ENCODE data around the gene SLC25A19.
"Not testable (repeated sequence)": the region's sequence is repeated elsewhere in the genome, so short reads cannot be mapped to it uniquely, and the experiment has no call there.

Gene SLC25A19

DNA sequence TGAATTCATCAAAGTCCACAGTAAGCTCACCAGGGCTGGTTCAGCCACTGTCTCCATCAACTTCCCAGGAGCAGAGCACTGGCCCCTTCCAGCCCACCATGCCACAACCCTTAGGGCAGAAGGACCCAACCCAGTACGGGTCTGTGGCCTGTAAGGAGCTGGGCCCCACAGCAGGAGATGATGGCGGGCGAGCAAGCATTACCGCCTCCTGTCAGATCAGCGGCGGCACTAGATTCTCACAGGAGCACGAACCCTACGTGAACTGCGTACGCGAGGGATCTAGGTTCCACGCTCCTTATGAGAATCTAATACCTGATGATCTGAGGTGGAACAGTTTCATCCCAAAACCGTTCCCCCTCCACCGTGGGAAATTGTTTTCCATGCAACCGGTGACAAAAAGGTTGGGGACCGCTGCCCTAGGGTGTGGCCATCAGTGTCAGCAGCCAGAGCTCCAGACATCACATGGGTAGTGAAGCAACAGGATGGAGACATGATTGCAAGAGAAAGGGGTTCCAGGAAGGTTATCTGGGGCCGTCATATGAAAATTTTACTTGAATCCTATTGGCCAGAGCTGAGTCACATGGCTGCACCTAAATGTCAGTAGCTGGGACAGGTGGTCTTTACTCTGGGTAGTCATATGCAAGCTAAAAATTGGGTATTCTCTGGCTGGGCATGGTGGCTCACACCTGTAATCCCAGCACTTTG, 12.4 kb upstream of the SLC25A19 start:
- peak; percentile 67 to 83 (median 81) for DNase-seq

DNA sequence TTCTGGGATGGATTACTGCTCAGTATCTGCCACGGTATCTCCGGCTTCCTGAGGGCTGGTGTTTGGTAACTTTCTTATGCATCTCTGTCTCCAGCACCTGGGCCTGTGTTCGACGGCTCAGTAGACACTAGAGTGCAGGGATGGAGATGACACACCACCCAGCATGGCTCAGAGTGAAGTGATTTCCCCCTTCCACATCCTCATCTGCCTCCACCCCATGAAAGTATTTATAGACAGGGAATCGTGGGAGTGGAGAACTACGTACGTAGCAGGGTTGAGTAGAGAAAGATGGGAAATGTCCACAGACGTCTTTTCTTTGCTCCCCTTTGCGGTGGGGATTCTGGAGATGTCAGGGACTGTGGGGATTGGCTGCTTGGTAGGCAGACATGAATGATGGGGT, 11.8 kb upstream of the SLC25A19 start:
- DNase-seq = peak; percentile 77 to 91 (median 85)

DNA sequence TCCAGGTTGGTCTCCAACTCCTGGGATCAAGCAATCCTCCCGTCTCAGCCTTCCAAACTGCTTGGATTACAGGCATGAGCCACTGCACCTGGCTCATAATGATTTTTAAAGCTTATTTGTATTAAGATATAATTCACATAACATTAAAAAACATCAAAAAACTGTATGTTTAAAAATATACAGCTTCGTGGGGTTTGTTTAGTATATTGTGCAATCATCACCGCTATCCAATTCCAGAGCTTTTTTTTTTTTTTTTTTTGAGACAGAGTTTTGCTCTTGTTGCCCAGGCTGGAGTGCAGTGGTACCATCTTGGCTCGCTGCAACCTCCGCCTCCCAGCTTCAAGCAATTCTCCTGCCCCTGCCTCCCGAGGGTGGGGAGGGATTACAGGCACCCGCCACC, 11.0 kb upstream of the SLC25A19 start:
- no peak for DNase-seq

DNA sequence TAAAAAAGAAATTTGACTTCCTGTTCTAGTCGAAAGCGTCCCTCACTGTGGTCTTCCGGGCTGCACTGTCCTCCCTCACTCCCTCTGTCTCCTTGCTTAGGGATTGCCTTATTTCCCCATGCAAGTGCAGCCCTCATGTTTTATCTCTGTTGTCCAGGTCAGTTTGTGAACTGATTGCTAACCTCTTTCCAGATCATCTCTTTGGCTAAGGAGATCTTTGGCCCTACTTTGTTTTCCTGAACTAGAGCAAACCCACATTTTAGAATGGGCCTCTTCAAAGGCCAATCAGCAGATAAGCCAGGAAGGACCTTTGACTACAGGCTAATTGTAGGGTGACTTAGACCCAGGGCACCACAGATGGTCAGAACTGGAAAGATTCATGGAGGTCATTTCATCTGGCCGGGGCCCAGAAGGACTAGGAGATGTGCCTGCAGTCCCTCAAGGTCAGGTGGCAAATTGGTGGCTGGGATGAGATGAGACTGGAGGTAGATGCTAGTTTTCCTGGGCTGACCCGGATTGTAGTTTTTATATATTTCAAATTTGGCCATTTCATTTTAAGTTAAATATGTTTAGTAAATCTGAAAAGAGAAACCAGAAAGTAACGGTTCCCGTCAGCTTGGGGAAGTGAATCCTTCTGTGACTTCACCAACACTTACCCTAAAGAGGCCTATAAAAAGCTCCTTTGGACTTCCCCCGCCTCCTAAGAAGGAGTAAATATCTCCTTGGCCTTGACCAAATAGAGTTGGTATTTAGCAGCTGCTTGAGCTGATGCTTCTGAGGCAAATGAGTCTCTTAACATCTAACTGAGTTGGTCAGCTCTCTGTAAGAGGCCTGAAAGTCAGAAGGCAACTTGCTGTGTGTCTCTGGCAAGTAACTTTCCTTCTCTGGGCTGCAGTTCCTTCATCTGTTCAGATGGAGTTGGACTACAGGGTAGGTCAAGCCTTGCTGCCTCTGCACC, 6.2 kb upstream of the SLC25A19 start:
- peak; percentile 85 to 95 (median 90) for DNase-seq

DNA sequence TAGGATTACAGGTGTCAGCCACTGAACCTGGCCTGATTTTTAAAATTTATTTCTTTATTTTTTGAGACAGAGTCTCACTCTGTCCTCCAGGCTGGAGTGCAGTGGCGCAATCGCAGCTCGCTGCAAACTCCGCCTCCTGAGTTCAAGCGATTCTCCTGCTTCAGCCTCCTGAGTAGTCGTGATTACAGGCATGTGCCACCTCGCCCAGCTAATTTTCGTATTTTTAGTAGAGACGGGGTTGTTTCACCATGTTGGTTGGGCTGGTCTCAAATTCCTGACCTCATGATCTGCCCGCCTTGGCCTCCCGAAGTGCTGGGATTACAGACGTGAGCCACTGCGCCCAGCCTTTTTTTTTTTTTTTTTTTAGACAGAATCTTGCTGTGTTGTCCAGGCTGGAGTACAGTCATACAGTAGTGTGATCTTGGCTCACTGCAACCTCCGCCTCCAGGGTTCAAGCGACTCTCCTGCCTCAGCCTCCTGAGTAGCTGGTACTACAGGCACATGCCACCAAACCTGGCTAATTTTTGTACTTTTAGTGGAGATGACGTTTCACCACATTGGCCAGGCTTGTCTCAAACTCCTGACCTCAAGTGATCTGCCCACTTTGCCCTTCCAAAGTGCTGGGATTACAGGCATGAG, 3.7 kb upstream of the SLC25A19 start:
- peak; percentile 79 to 86 (median 84) for DNase-seq

DNA sequence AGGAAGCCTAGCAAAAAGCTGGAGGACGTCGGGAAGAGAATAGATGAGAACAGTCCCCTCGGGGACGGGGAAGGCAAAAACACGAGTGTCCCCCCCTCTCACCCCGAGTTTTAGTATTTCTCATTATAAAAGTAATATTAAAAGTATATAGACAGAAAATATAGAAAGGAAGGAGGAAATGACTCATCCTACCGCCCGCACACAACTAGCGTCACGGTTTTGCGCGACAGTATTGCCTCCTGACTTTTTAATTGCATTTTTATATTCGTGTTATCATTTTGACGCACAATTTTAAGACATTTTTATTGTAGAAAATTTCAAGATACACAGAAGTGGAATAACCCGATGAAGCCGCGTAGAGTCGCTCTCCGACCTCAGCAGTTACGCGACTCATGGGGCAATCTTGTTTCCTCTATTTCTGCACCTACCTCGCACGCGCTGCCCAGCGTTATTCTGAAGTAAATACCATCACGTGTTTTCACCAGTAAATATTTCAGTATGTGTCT, 652 bp upstream of the SLC25A19 start:
- DNase-seq = peak; percentile 93 to 96 (median 94)

DNA sequence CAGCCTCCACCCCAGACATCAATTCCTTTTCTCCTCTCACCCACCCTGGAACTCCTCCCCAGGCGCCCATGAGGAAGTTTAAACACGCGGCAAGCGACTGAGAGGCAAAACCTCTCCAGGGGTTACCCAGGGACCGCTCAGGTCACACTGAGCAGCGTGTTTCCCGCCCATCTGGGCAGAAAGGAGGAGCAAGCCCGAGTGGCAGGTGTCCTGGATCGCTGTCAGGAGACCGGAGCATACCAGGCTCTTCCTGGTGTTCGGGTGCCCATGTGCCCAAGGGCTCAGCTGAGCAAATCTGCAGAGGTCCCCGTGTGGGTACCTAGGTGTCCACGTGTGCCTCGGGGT, 491 bp downstream of the SLC25A19 start:
- peak; percentile 72 to 76 (median 73) for DNase-seq

DNA sequence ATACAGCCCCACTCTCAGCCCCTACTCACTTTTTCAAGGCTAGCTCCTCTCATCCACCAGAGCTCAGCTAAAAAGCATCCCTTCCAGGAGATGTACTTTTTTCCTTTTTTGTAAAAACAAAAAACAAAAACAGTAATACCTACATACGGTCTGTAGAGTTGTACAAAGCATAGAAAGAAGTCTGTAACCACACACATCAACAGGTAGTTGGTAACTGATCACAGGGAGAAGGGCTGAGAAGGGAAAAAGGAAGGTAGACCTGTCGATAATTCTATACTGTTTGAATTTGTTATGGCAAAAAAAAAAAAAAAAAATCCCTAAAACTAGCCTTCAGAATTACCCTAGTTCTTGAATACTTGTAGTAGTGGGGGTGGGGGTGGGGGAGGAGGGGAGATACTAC, 874 bp downstream of the SLC25A19 start:
- no peak for DNase-seq

DNA sequence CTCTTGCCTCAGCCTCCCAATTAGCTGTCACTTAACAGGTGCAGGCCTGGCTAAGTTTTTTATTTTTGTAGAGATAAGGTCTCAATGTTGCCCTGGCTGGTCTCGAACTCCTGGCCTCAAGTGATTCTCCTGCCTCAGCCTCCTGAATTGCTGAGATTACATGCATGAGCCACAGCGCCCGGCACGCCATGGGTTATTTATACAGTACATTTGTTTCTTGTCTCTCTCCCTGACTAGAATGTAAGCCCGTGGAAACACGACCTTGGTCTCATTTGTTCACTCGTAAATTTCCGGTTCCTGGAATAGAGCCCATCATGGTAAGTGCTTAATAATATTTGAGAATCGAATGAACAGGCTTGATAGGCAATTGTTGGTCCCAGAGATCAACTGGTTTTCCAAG, 2.0 kb downstream of the SLC25A19 start:
- no peak for DNase-seq

DNA sequence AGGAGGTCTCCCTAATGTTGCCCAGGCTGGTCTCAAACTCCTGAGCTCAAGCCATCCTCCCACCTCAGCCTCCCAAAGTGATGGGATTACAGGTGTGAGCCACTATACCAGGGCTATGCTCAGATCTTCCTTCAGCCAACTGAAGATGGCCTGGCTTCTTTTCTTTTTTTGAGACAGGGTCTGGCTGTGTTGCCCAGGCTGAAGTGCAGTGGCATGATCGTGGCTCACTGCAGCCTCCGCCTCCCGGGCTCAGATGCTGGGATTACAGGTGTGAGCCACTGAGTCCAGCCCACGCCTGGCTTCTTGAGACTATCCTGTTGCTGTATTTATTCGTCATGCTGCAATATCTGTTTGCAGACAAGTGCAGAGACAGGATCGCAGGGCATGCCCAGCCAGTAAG, 4.1 kb downstream of the SLC25A19 start:
- DNase-seq = no peak

DNA sequence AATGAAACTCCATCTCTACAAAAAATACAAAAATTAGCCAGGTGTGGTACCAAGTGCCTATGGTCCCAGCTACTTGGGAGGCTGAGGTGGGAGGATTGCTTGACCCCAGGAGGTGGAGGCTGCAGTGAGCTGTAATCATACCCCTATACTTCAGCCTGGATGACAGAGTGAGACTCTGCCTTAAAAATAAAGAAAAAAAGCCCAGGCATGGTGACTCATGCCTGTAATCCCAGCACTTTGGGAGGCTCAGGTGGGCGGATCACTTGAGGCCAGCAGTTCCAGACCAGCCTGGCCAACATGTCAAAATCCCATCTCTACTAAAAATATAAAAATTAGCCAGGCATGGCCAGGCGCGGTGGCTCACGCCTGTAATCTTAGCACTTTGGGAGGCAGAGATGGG, 9.0 kb downstream of the SLC25A19 start:
- not testable (repeated sequence) for DNase-seq

DNA sequence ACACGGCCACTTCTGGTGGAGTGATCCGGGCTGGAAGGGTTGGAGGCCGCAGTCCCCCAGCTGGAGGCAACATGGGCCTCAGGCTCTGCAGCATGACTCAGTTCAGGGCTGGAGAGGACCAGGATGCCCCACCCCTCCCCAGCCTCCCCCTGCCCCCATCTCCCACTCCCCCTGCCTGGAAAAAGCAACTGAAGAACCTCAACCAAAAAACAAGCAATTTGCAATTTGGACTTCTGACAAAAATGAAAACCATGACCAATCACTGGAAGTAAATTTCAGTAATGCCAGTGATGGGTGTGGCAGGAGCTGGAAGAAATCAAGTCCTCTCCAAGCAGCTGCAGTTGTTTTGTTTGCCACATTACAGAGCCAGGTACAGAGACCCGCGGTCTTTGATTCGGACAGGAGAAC, 11.6 kb downstream of the SLC25A19 start:
- no peak for DNase-seq

DNA sequence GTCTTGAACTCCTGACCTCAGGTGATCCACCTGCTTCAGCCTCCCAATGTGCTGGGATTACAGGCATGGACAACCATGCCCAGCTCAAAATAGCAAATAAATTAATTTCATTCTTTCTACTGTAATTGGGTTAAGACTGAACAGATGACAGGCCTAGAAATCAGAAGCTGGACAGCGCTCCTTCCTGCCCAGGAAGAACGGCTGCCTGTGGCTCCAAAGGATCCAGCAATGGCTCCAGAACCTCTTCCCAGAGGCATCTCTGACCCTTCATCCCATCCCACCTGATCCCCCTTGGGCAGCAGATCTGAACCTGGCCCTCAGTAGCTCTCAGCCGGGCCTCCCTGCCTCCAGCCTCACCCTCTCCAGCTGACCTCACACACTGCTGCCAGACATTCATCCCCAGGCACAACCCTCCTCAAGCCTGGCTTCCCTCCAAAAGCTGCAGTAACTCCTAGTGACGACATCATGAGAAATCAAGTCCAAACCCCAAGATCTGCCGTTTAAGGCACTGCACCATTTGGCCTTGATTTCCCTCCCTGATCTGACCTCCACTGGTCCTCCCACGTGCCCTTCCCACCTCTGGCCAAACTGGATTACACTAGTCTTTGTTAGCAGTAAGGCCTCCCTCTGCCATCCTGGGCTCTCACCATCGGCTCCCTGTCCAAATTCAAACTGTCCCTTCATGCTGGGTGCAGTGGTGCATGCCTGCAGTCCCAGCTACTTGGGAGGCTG, 15.1 kb downstream of the SLC25A19 start:
- peak; percentile 40 to 73 (median 52) for DNase-seq

DNA sequence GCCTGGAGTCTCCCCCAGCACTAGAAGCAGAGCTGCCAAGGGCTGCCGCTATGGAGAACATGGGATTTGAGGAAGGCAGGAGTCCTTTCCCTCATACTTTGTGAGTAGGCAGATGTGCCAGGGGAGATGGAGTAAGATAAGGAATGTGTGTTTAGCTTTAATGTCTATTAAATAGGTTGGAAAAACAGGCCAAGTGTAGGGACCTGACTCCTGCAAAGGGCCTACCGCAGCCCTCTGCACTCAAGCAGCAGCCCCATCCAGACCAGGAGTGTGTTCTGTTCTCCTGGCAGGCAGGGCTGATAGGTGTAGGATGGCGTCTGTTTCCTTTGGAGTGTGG, 16.4 kb downstream of the SLC25A19 start:
- DNase-seq = no peak

DNA sequence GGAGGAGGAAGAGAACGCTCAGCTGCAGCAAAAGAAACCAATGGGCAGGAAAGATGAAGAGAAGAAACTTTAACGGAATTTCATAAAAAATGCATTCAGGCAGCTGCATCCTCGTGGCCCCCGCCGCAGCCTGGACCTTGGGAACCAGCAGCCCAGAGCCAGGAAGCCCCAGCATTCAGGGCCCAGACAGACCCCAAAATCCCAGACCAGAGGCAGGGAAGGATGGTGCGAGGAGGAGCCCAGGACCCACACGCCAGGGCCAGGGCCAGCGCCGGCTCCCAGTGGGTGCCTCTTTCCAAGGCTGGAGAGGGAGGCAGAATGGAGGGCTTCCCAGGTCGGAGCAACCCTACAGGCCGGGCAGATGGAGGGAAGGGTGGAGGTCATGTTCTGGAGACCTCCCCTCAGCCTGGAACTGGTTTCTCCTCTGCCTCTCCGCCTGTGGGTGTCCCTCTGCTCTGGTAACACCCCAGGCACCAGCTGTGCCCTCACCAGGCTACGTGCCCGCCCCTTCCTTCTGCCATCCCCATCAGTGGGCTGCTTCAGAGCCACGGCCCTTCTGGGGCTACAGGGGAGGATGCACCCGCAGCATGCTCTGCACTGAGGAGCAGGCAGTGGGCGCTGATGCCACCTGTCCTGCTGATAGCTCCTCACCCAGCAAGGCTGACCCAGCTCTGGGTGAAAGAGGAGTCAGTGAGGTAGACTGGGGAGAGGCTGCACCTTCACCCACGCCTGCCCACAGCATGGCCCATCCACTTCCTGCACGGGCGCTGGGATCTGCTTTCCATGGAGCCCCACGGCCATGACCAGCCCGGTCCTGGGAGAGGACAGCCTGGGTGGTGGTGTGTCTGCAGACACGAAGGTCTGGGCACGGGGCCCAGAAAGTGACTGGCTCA, 17.0 kb downstream of the SLC25A19 start:
- peak in 2 of 4 experiments; percentile 14 to 37 for DNase-seq

DNA sequence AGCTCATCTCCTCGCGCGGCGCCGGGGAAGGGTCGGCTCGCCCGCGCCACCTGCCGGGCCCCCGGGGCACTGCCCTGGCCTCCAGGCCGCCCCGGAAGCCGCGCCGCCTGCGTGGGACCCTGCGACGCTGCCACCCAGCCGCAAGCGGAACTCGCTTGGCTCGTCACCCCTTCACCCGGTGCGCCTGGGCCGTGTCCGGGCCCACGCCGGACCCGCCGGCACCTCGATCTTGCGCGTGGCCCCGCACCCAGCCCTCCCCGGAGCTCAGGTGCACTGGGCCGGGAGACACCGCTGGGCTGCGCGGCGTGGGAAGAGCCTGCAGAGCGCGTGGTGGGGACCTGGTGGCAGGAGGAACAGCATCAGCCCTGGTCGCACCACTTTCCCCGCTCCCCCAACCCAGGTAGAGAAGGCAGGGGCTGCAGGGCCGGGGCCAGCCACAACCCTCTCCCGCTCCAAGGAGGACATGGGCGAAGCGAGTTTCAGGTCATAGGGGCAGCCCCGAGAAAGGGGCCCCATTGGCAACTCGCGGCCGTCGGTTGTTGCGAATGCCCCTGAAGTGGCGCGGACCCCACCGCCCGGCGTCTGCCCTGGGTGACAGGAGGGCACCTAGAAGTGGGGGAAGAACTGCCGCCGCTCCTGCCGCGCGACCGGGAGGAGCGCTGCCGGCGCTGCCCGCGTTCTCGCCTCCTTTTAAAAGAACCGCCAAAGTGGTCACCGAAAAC, 17.8 kb downstream of the SLC25A19 start:
- peak; percentile 93 to 97 (median 96) for DNase-seq

DNA sequence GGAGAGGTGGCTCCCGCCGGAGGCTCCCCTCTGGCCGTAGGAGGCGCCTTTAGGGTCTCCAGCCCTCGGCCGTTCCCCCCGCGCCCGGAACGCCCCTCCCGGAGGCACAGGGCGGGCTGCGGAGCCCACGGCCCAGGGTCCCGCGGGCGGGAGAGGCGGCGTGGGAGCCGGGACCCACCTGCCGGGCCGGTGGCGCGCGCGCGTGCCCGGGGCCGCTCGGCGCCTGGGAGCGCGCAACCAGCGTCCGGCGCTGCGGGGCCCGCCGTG, 18.3 kb downstream of the SLC25A19 start, which contains the start of gene MIF4GD:
MIF4GD (minus strand) TSS at position 266 of the 267 bp plus-strand sequence. CDS start 1,036 bp downstream, outside the sequence.
- no peak for DNase-seq

DNA sequence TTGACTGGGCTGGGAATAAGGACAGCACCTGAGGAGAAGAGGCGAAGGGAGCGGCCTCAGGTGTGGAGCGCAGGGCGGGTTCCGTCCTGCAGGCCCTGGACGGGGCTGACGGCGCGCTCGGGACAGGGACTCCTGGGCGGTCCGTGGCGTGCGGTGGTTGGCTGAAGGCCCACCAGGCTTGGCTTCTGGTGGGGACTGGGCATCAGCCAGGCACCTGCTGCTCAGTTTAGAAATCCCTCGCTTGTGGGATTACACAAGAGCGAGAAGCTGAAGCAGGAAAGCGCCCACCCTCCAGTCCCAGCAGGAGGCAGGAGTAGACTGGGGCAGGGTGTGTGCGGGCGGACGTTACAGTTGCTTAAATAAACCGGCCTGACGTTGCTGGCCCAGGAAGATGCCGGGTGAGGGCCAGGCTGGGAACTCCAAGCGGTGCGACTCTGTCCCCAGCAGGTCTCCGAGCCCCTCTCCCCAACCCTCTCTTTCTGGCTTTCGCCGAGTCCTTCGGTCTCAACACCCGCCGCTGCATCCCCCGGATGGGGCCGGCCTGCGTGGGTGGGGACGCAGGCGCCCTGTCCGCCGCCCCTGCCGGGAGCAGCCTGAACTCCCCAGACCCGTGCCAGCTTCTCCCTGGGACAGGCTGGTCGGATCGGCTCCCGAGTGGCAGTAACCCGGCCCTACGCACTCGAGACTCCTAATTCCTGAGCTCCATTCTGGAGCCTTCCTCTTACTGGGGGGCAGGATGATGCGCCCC, 18.8 kb downstream of the SLC25A19 start:
- peak; percentile 82 to 92 (median 90) for DNase-seq

DNA sequence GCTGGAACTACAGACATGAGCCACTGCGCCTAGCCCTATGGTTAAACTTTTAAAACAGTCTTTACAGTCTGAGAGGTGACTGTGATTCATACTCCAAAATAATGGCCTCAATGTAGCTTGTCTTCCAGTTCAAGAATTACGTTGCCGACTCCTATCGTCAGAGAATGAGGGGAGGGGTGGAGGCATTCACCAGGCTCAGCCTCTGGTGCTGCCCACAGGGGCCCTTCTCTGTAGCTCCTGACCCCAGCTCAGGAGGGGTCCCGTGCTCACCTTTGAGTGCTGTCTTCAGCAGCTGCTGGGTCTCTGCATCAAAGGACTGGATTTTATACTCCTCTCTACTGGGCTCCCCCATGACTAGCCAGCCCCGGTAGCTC, 19.4 kb downstream of the SLC25A19 start:
- DNase-seq = peak in 3 of 4 experiments; percentile 16 to 35 (median 28)
